MCF 10A (cell line): ENCODE measurements around the gene ABHD10. TPM values are rescaled to one million over a fixed set of nuclear protein-coding genes. Genes with fewer than 3 reads are reported as not detected.

Experiments
- BruUV-seq: library from RNA; stranded (reverse); fragments of 400-500 nt; replicated peaks from 2 replicates; lab custom pipeline; 2021; lab: Mats Ljungman, UMichigan
- CTCF ChIA-PET: fragments of 300-600 bp; sonication (Branson Sonifier 250); formaldehyde crosslinking; extraction: SDS; loops from one replicate; lab custom pipeline; 2021; ENCODE audit warnings: antibody characterized with exemption, inconsistent platforms; lab: Yijun Ruan, JAX
- POLR2A ChIA-PET: fragments of 300-600, 350-650 bp; sonication (Branson Sonifier 250); formaldehyde crosslinking; extraction: SDS; loops from one replicate; lab custom pipeline; 2020; ENCODE audit warnings: antibody characterized with exemption, inconsistent platforms; lab: Yijun Ruan, JAX
- DNase-seq: peaks from one replicate; pipeline ENCODE4 v3.0.0-alpha.2; 2018; ENCODE audit not compliant: unreplicated experiment
- H3K27ac Mint-ChIP-seq: one replicate; pipeline ENCODE4 v1.8.0; 2022; ENCODE audit warnings: mild to moderate bottlenecking, low read depth, mixed read lengths; ENCODE audit not compliant: unreplicated experiment
- H3K27me3 Mint-ChIP-seq: one replicate; pipeline ENCODE4 v1.8.0; 2022; ENCODE audit warnings: mixed read lengths; ENCODE audit not compliant: insufficient read depth, unreplicated experiment
- H3K36me3 Mint-ChIP-seq: one replicate; pipeline ENCODE4 v1.8.0; 2022; ENCODE audit warnings: mild to moderate bottlenecking, moderate library complexity, mixed read lengths; ENCODE audit not compliant: insufficient read depth, unreplicated experiment
- H3K4me1 Mint-ChIP-seq: one replicate; pipeline ENCODE4 v1.8.0; 2022; ENCODE audit warnings: mixed read lengths; ENCODE audit not compliant: insufficient read depth, unreplicated experiment
- H3K4me3 Mint-ChIP-seq: one replicate; pipeline ENCODE4 v1.8.0; 2022; ENCODE audit warnings: mild to moderate bottlenecking, moderate library complexity, mixed read lengths; ENCODE audit not compliant: unreplicated experiment
- H3K9me3 Mint-ChIP-seq: one replicate; pipeline ENCODE4 v1.8.0; 2022; ENCODE audit warnings: mixed read lengths; ENCODE audit not compliant: unreplicated experiment
- intact Hi-C: fragments of 100-400 bp; cut with micrococcal nuclease; formaldehyde crosslinking; loops from 2 replicates; pipeline ENCODE4 v1.14.1; 2022
- total RNA-seq: library from RNA; stranded (reverse); gene quantifications from 2 replicates; pipeline ENCODE4 v1.2.3, GENCODE V29; 2022
- TF ChIP-seq, protein P1 (sequence below): fragments of 200-600 bp; IDR thresholded peaks from one replicate; pipeline ENCODE4 v1.8.0; 2022; ENCODE audit warnings: antibody characterized with exemption, mild to moderate bottlenecking; ENCODE audit not compliant: unreplicated experiment

ABHD10 gene
- total RNA-seq, 1 experiment from 2014 or later, result 34.1 TPM

- TF ChIP-seq, protein P1, sequence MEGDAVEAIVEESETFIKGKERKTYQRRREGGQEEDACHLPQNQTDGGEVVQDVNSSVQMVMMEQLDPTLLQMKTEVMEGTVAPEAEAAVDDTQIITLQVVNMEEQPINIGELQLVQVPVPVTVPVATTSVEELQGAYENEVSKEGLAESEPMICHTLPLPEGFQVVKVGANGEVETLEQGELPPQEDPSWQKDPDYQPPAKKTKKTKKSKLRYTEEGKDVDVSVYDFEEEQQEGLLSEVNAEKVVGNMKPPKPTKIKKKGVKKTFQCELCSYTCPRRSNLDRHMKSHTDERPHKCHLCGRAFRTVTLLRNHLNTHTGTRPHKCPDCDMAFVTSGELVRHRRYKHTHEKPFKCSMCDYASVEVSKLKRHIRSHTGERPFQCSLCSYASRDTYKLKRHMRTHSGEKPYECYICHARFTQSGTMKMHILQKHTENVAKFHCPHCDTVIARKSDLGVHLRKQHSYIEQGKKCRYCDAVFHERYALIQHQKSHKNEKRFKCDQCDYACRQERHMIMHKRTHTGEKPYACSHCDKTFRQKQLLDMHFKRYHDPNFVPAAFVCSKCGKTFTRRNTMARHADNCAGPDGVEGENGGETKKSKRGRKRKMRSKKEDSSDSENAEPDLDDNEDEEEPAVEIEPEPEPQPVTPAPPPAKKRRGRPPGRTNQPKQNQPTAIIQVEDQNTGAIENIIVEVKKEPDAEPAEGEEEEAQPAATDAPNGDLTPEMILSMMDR, result no peak
- Mint-ChIP-seq H3K4me1 (no peaks in the 10 kb centered on the region), H3K9me3 (no peaks in the 10 kb centered on the region), H3K36me3 (no peaks in the 10 kb centered on the region), H3K4me3 (no peak overlapping the region), H3K27me3 (no peaks in the 10 kb centered on the region), H3K27ac (no peak overlapping the region)
- intact Hi-C loops, result no loop called here
- POLR2A ChIA-PET, result interaction anchor here (1.8 kb wide), 1 partner anchor 13 kb away, joined by 6 read pairs; no protein-coding TSS in a partner anchor
- BruUV-seq, result no TSS peak
- CTCF ChIA-PET, result interaction anchor here (0.6 to 8.9 kb wide), 5 partner anchors 22 to 376 kb away, joined by 3 to 101 read pairs (median 3); no protein-coding TSS in a partner anchor
- no peak for DNase-seq
Observed at GRCh38 chr3:112017091-112017490, 38.3 kb downstream of the ABHD10 start.

DNA sequence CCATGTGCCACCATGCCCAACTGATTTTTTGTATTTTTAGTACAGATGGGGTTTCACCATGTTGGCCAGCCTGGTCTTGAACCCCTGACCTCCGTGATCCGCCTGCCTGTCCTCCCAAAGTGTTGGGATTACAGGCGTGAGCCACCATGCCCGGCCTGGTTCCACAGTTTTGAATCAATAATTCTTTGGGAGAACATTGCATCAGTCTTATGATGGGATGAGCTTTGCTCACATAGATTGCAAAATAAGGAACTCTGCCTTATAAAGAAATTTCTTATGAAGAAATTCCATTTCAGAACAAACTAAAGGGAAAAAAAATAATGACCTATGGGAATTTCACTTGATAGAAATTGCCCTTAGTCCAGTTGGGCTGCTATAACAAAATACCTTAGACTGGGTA, 39.9 kb downstream of the ABHD10 start:
- Mint-ChIP-seq H3K27me3 (no peaks in the 10 kb centered on the region), H3K27ac (no peak overlapping the region), H3K4me3 (no peak overlapping the region), H3K4me1 (no peaks in the 10 kb centered on the region), H3K36me3 (no peaks in the 10 kb centered on the region), H3K9me3 (no peaks in the 10 kb centered on the region)
- ChIA-PET POLR2A (interaction anchor here (0.8 kb wide), 1 partner anchor 22 kb away, joined by 3 read pairs; no protein-coding TSS in a partner anchor), CTCF (interaction anchor here (0.9 kb wide), 1 partner anchor 24 kb away, joined by 4 read pairs; no protein-coding TSS in a partner anchor)
- intact Hi-C loops, result no loop called here
- DNase-seq, result no peak
- TF ChIP-seq, protein P1, result no peak
- BruUV-seq, result no TSS peak

- intact Hi-C loops, result no loop called here
- Mint-ChIP-seq H3K27me3 (no peaks in the 10 kb centered on the region), H3K9me3 (no peaks in the 10 kb centered on the region), H3K36me3 (no peaks in the 10 kb centered on the region), H3K4me3 (no peak overlapping the region), H3K4me1 (no peaks in the 10 kb centered on the region), H3K27ac (no peak overlapping the region)
- no TSS peak for BruUV-seq
- ChIA-PET CTCF (interaction anchor here (0.7 to 0.9 kb wide), 2 partner anchors 15 to 22 kb away, joined by 3 read pairs; partner anchors contain the start of gene TMPRSS7), POLR2A (no interaction called here)
- no peak for DNase-seq
- TF ChIP-seq, protein P1, result no peak
Observed at GRCh38 chr3:112019716-112020115, 40.9 kb downstream of the ABHD10 start.

DNA sequence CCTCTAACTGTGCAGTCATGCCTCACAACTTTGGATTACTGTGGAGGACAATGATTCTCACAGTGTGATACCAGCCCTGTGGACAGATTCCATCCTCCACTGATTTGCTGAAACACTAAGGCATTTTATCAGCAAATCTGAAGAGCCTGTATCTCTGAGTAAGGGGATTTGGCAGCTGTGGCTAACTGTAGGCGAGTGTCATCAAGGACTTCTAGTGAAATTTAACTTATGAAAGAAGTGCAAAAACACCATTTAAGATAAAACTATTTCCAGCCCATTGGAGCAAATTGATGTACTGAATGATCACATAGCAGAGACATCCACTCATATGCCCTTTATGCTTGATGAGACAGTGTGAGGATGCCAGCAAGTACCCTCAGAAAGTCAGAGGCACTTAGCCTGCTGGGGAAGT, 41.9 kb downstream of the ABHD10 start:
- Mint-ChIP-seq H3K9me3 (no peaks in the 10 kb centered on the region), H3K4me1 (no peaks in the 10 kb centered on the region), H3K4me3 (no peak overlapping the region), H3K27me3 (no peaks in the 10 kb centered on the region), H3K36me3 (no peaks in the 10 kb centered on the region), H3K27ac (no peak overlapping the region)
- ChIA-PET POLR2A (no interaction called here), CTCF (interaction anchor here (0.9 kb wide), 1 partner anchor 14 kb away, joined by 3 read pairs; the partner anchor contains the start of gene TMPRSS7)
- no TSS peak for BruUV-seq
- TF ChIP-seq, protein P1, result no peak
- no peak for DNase-seq
- intact Hi-C loops, result no loop called here
